Stimulated activated CD8-positive, alpha-beta memory T cell treated with anti-CD3 and anti-CD28 coated beads, Interleukin-2, amount 100 ng/mL, for 48 hours (primary cell): ENCODE measurements around the gene SLC6A12.
"Not testable (repeated sequence)": the region's sequence is repeated elsewhere in the genome, so short reads cannot be mapped to it uniquely, and the experiment has no call there.

Experiments used
- DNase-seq, 2 donors: peaks; one replicate each; pipeline ENCODE4 v3.0.0-alpha.2; 2020; ENCODE audit warnings: low read depth in 2 of 2

SLC6A12 gene

GRCh38 chr12:197911-198695 lies 15.9 kb downstream of the SLC6A12 start:
- DNase-seq = no peak

GRCh38 chr12:197347-197746 lies 16.6 kb downstream of the SLC6A12 start:
- DNase-seq = no peak

- no peak for DNase-seq
Measured at GRCh38 chr12:196436-196835, 17.5 kb downstream of the SLC6A12 start.

- DNase-seq = no peak
Measured at GRCh38 chr12:195951-196350, 18.0 kb downstream of the SLC6A12 start.

- DNase-seq = no peak
Measured at GRCh38 chr12:195156-195555, 18.8 kb downstream of the SLC6A12 start.

- DNase-seq = no peak
Measured at GRCh38 chr12:194276-194675, 19.7 kb downstream of the SLC6A12 start.

GRCh38 chr12:193261-193660 lies 20.7 kb downstream of the SLC6A12 start:
- no peak for DNase-seq

- DNase-seq = no peak
Measured at GRCh38 chr12:191541-191940, 22.4 kb downstream of the SLC6A12 start.

- DNase-seq = no peak
Measured at GRCh38 chr12:190881-191280, 23.1 kb downstream of the SLC6A12 start.

GRCh38 chr12:189622-189962 lies 24.4 kb downstream of the SLC6A12 start:
- DNase-seq = no peak

GRCh38 chr12:188910-189621 lies 24.9 kb downstream of the SLC6A12 start:
- peak; percentile 31 to 33 for DNase-seq

- DNase-seq = not testable (repeated sequence)
Measured at GRCh38 chr12:187986-188909, 25.7 kb downstream of the SLC6A12 start.

GRCh38 chr12:186006-186625 lies 27.8 kb downstream of the SLC6A12 start:
- DNase-seq = no peak

GRCh38 chr12:185576-185955 lies 28.4 kb downstream of the SLC6A12 start:
- no peak for DNase-seq

- no peak for DNase-seq
Measured at GRCh38 chr12:184811-185575, 29.0 kb downstream of the SLC6A12 start.

- no peak for DNase-seq
Measured at GRCh38 chr12:182381-182892, 31.5 kb downstream of the SLC6A12 start.

GRCh38 chr12:181921-182320 lies 32.0 kb downstream of the SLC6A12 start:
- no peak for DNase-seq

- DNase-seq = no peak
Measured at GRCh38 chr12:180445-180844, 33.5 kb downstream of the SLC6A12 start.

GRCh38 chr12:179885-180284 lies 34.1 kb downstream of the SLC6A12 start:
- DNase-seq = no peak

GRCh38 chr12:179131-179884 lies 34.6 kb downstream of the SLC6A12 start:
- no peak for DNase-seq
